GM06990 (cell line): ENCODE results near the gene SERTM1.

Source experiments
- DNase-seq: peaks from one replicate; pipeline ENCODE4 v3.0.0-alpha.2; 2011; ENCODE audit not compliant: insufficient read length; ENCODE audit errors: extremely low read depth
- H3K27me3 ChIP-seq: replicated peaks from 2 replicates; pipeline ENCODE4 v1.6.0; 2011; ENCODE audit warnings: low read length; ENCODE audit not compliant: control insufficient read depth, insufficient read depth
- H3K36me3 ChIP-seq: 2 replicates; pipeline ENCODE4 v1.5.1; 2011; ENCODE audit warnings: low read length; ENCODE audit not compliant: control insufficient read depth, insufficient read depth
- H3K4me3 ChIP-seq: replicated peaks from 2 replicates; pipeline ENCODE4 v1.5.1; 2011; ENCODE audit warnings: low read depth, mild to moderate bottlenecking, control low read depth, low read length
- CTCF ChIP-seq: IDR thresholded peaks from 2 replicates; pipeline ENCODE4 v1.5.1; 2011; ENCODE audit warnings: low read length, control low read depth, mild to moderate bottlenecking, inconsistent platforms; ENCODE audit not compliant: insufficient read depth, poor library complexity, severe bottlenecking

The SERTM1 gene

GRCh38 chr13:36665630-36666029 is 8.2 kb upstream of the SERTM1 start:
- Histone ChIP-seq H3K27me3 (no peaks in the 10 kb centered on the region), H3K36me3 (no peaks in the 10 kb centered on the region), H3K4me3 (no peak overlapping the region)
- TF ChIP-seq CTCF: no peak
- DNase-seq: no peak

- H3K4me3 ChIP-seq: no peak overlapping the region
- no peak for DNase-seq
- H3K27me3 ChIP-seq: no peaks in the 10 kb centered on the region
- H3K36me3 ChIP-seq: no peaks in the 10 kb centered on the region
- no peak for TF ChIP-seq CTCF
These were observed 7.2 kb upstream of the SERTM1 start for GRCh38 chr13:36666477-36667229.

- DNase-seq: no peak
- H3K36me3 ChIP-seq: no peaks in the 10 kb centered on the region
- TF ChIP-seq CTCF: no peak
- no peaks in the 10 kb centered on the region for H3K27me3 ChIP-seq
- no peak overlapping the region for H3K4me3 ChIP-seq
These were observed 5.5 kb upstream of the SERTM1 start for GRCh38 chr13:36668316-36668715.

GRCh38 chr13:36673352-36673751 is 468 bp upstream of the SERTM1 start:
- no peaks in the 10 kb centered on the region for H3K27me3 ChIP-seq
- no peak for TF ChIP-seq CTCF
- no peak overlapping the region for H3K4me3 ChIP-seq
- no peak for DNase-seq
- H3K36me3 ChIP-seq: no peaks in the 10 kb centered on the region

- Histone ChIP-seq H3K36me3 (no peaks in the 10 kb centered on the region), H3K4me3 (no peak overlapping the region), H3K27me3 (no peaks in the 10 kb centered on the region)
- no peak for DNase-seq
- no peak for TF ChIP-seq CTCF
These were observed 755 bp downstream of the SERTM1 start for GRCh38 chr13:36674337-36675212.
